ENCODE data around the gene CDH23.

CDH23 gene

DNA sequence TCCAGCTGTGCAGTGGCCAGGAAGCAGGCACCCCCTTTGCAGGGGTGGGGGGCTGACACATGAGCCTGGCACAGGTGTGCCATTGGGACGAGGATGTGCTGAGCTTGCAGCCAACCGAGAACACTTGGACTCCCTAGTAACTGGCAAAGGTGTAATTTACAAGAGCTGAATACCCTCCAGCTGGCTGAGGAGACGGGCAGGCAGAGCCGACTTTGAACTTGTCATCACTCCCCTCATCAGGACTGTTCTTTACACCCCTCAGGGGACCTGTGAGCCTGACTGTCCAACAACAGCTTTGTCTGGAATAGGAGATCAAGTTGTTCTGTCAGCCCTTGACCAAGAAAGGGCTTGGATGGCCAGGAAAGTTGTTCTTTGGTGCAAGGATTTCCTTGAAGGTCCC lies 61.2 kb downstream of the CDH23 start:
- H3K36me3 ChIP-seq (ENCODE audit: control insufficient read depth in 1 of 2, insufficient read depth in 2 of 2, low read length in 2 of 2): no peaks in the 10 kb centered on the region
- no peak overlapping the region for H4K91ac ChIP-seq (ENCODE audit: low read depth, low read length)

DNA sequence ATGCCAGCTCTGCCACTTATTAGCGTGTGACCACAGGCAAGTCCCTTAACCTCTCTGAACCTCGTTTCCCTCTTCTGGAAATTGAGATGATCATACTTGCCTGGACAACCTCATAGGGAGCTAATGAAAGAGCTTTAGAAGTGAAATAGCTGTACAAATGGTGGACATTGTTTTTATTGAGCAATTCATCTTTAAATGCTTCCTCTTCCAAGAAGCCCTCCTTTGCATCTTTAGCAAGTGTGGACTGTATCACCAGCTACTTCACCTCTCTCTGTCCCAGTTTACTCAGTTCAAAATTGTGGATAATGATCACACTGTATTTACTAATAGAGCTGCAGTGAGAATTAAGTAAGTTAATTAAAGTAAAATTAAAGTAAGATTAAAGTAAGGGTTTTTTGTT lies 61.7 kb downstream of the CDH23 start:
- no peaks in the 10 kb centered on the region for H3K79me2 ChIP-seq (ENCODE audit: control insufficient read depth, insufficient read depth, low read length, poor library complexity)
- no peak overlapping the region for H3K4me3 ChIP-seq (ENCODE audit: low read depth, low read length)
- no peaks in the 10 kb centered on the region for H3K27me3 ChIP-seq (ENCODE audit: insufficient read depth, low read length)
- H3K27ac ChIP-seq (ENCODE audit: low read depth, low read length): no peak overlapping the region
- H3K23ac ChIP-seq (ENCODE audit: low read length): no peak overlapping the region
- H2BK120ac ChIP-seq (ENCODE audit: insufficient read depth, low read length, poor library complexity): no peak overlapping the region
- H3K14ac ChIP-seq (ENCODE audit: low read length): no peak overlapping the region
- H4K8ac ChIP-seq (ENCODE audit: low read depth, low read length): no peak overlapping the region
- H3K9ac ChIP-seq (ENCODE audit: low read length): no peak overlapping the region
- H3K36me3 ChIP-seq (ENCODE audit: control insufficient read depth in 1 of 2, insufficient read depth in 2 of 2, low read length in 2 of 2): no peaks in the 10 kb centered on the region
- H3K4ac ChIP-seq (ENCODE audit: low read depth, low read length): no peak overlapping the region
- H3K9me3 ChIP-seq (ENCODE audit: insufficient read depth, low read depth, low read length): no peaks in the 10 kb centered on the region
- no CpG with 5 or more reads among the region's 2 CpGs for WGBS (ENCODE audit: extremely low coverage, insufficient coverage, insufficient read length)
- no peak overlapping the region for H3K4me2 ChIP-seq (ENCODE audit: low read length)
- no peak for DNase-seq
- no peak overlapping the region for H4K91ac ChIP-seq (ENCODE audit: low read depth, low read length)
- no peak overlapping the region for H2AK5ac ChIP-seq (ENCODE audit: low read length)
- H2AFZ ChIP-seq (ENCODE audit: insufficient read depth, low read length, poor library complexity): no peak overlapping the region
- H2BK5ac ChIP-seq (ENCODE audit: low read depth, low read length, poor library complexity): no peak overlapping the region
- no peaks in the 10 kb centered on the region for H3K79me1 ChIP-seq (ENCODE audit: low read length)
- H3K4me1 ChIP-seq (ENCODE audit: control insufficient read depth in 1 of 2, insufficient read depth in 2 of 2, low read length in 2 of 2): no peaks in the 10 kb centered on the region
- H4K12ac ChIP-seq (ENCODE audit: low read depth, low read length): no peak overlapping the region
- no peak overlapping the region for H2BK12ac ChIP-seq (ENCODE audit: low read length)
- no peak overlapping the region for H3K18ac ChIP-seq (ENCODE audit: low read length)

More for the DNA sequence above, 61.2 kb downstream of the CDH23 start:
- H4K8ac ChIP-seq (ENCODE audit: low read depth, low read length): no peak overlapping the region
- H3K79me1 ChIP-seq (ENCODE audit: low read length): no peaks in the 10 kb centered on the region
- no peak overlapping the region for H2AFZ ChIP-seq (ENCODE audit: insufficient read depth, low read length, poor library complexity)
- H2BK120ac ChIP-seq (ENCODE audit: insufficient read depth, low read length, poor library complexity): no peak overlapping the region
- no peak overlapping the region for H2AK5ac ChIP-seq (ENCODE audit: low read length)
- no peaks in the 10 kb centered on the region for H3K79me2 ChIP-seq (ENCODE audit: control insufficient read depth, insufficient read depth, low read length, poor library complexity)
- H3K9ac ChIP-seq (ENCODE audit: low read length): no peak overlapping the region
- H3K4ac ChIP-seq (ENCODE audit: low read depth, low read length): no peak overlapping the region
- no peaks in the 10 kb centered on the region for H3K9me3 ChIP-seq (ENCODE audit: insufficient read depth, low read depth, low read length)
- no peak for DNase-seq
- no peak overlapping the region for H3K23ac ChIP-seq (ENCODE audit: low read length)
- H2BK12ac ChIP-seq (ENCODE audit: low read length): no peak overlapping the region
- H3K4me1 ChIP-seq (ENCODE audit: control insufficient read depth in 1 of 2, insufficient read depth in 2 of 2, low read length in 2 of 2): no peaks in the 10 kb centered on the region
- H3K4me2 ChIP-seq (ENCODE audit: low read length): no peak overlapping the region
- no peak overlapping the region for H2BK5ac ChIP-seq (ENCODE audit: low read depth, low read length, poor library complexity)
- H3K18ac ChIP-seq (ENCODE audit: low read length): no peak overlapping the region
- no peak overlapping the region for H3K14ac ChIP-seq (ENCODE audit: low read length)
- H3K27ac ChIP-seq (ENCODE audit: low read depth, low read length): no peak overlapping the region
- no CpG with 5 or more reads among the region's 4 CpGs for WGBS (ENCODE audit: extremely low coverage, insufficient coverage, insufficient read length)
- H4K12ac ChIP-seq (ENCODE audit: low read depth, low read length): no peak overlapping the region
- no peak overlapping the region for H3K4me3 ChIP-seq (ENCODE audit: low read depth, low read length)
- H3K27me3 ChIP-seq (ENCODE audit: insufficient read depth, low read length): no peaks in the 10 kb centered on the region

DNA sequence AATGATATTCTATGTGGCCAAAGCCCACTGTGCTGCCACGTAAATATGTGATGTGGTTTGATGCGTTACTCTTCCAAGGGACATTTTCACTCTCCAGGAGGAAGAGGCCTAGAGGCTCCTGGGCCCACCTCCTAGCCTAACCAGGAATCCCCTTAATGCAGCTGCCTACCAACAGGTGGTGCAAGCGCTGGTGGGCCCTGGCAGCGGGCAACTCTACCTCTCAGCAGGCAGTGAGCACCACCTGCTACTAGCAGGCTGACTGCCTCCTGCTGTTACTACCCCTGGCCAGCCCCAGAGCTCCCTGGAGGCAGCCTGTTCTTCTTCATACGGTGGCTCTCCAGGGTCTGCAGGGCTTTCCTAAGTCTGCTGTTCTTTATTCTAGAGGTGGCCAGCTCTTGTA lies 62.8 kb downstream of the CDH23 start:
- no peak overlapping the region for H3K27ac ChIP-seq (ENCODE audit: low read depth, low read length)
- no peak overlapping the region for H4K12ac ChIP-seq (ENCODE audit: low read depth, low read length)
- no peak overlapping the region for H2BK5ac ChIP-seq (ENCODE audit: low read depth, low read length, poor library complexity)
- H2BK120ac ChIP-seq (ENCODE audit: insufficient read depth, low read length, poor library complexity): no peak overlapping the region
- H3K9me3 ChIP-seq (ENCODE audit: insufficient read depth, low read depth, low read length): no peaks in the 10 kb centered on the region
- H3K4me3 ChIP-seq (ENCODE audit: low read depth, low read length): no peak overlapping the region
- no peak overlapping the region for H3K18ac ChIP-seq (ENCODE audit: low read length)
- no peaks in the 10 kb centered on the region for H3K27me3 ChIP-seq (ENCODE audit: insufficient read depth, low read length)
- H3K14ac ChIP-seq (ENCODE audit: low read length): no peak overlapping the region
- no peaks in the 10 kb centered on the region for H3K79me2 ChIP-seq (ENCODE audit: control insufficient read depth, insufficient read depth, low read length, poor library complexity)
- no peak overlapping the region for H3K4ac ChIP-seq (ENCODE audit: low read depth, low read length)
- no peak for DNase-seq
- H3K79me1 ChIP-seq (ENCODE audit: low read length): no peaks in the 10 kb centered on the region
- no peak overlapping the region for H2AFZ ChIP-seq (ENCODE audit: insufficient read depth, low read length, poor library complexity)
- no peak overlapping the region for H3K23ac ChIP-seq (ENCODE audit: low read length)
- H4K91ac ChIP-seq (ENCODE audit: low read depth, low read length): no peak overlapping the region
- WGBS (ENCODE audit: extremely low coverage, insufficient coverage, insufficient read length): no CpG with 5 or more reads among the region's 5 CpGs
- no peak overlapping the region for H2BK12ac ChIP-seq (ENCODE audit: low read length)
- no peak overlapping the region for H4K8ac ChIP-seq (ENCODE audit: low read depth, low read length)
- H3K4me2 ChIP-seq (ENCODE audit: low read length): no peak overlapping the region
- no peak overlapping the region for H3K9ac ChIP-seq (ENCODE audit: low read length)
- no peak overlapping the region for H2AK5ac ChIP-seq (ENCODE audit: low read length)
- no peaks in the 10 kb centered on the region for H3K4me1 ChIP-seq (ENCODE audit: control insufficient read depth in 1 of 2, insufficient read depth in 2 of 2, low read length in 2 of 2)
- H3K36me3 ChIP-seq (ENCODE audit: control insufficient read depth in 1 of 2, insufficient read depth in 2 of 2, low read length in 2 of 2): no peaks in the 10 kb centered on the region

DNA sequence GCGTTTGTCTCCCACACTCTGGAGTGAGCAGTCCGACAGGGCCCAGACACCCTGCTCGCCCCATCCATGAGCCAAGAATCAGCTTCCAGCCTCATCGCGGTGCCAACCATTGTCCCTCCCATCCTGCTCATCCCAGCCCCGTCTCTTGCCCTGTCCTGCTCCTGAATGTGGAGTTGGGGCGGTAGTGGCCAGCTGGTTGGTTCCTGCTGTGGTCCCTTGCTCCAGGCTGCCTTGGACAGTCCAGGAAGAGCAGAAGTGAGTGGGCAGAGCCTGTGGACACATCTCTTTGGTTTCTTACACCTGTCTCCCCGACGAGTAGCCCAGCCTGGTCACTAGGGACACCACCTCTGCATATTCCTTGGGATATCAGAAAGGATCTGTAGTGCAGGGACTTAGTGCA lies 63.9 kb downstream of the CDH23 start:
- Histone ChIP-seq H3K4me1 (ENCODE audit: control insufficient read depth in 1 of 2, insufficient read depth in 2 of 2, low read length in 2 of 2) (peaks cover 0 to 3% of the 10 kb centered on the region in 2 experiments), H3K9ac (ENCODE audit: low read length) (no peak overlapping the region), H2BK5ac (ENCODE audit: low read depth, low read length, poor library complexity) (no peak overlapping the region)

More for the DNA sequence above, 63.9 kb downstream of the CDH23 start:
- Histone ChIP-seq H4K8ac (ENCODE audit: low read depth, low read length) (no peak overlapping the region), H2BK12ac (ENCODE audit: low read length) (no peak overlapping the region), H4K91ac (ENCODE audit: low read depth, low read length) (no peak overlapping the region), H3K23ac (ENCODE audit: low read length) (no peak overlapping the region), H3K18ac (ENCODE audit: low read length) (no peak overlapping the region), H2AFZ (ENCODE audit: insufficient read depth, low read length, poor library complexity) (no peak overlapping the region), H3K4me3 (ENCODE audit: low read depth, low read length) (no peak overlapping the region), H3K9me3 (ENCODE audit: insufficient read depth, low read depth, low read length) (no peaks in the 10 kb centered on the region), H3K27me3 (ENCODE audit: insufficient read depth, low read length) (no peaks in the 10 kb centered on the region), H3K4ac (ENCODE audit: low read depth, low read length) (no peak overlapping the region), H3K79me2 (ENCODE audit: control insufficient read depth, insufficient read depth, low read length, poor library complexity) (no peaks in the 10 kb centered on the region), H2AK5ac (ENCODE audit: low read length) (no peak overlapping the region), H4K12ac (ENCODE audit: low read depth, low read length) (no peak overlapping the region), H3K79me1 (ENCODE audit: low read length) (no peaks in the 10 kb centered on the region), H3K14ac (ENCODE audit: low read length) (no peak overlapping the region), H2BK120ac (ENCODE audit: insufficient read depth, low read length, poor library complexity) (no peak overlapping the region), H3K4me2 (ENCODE audit: low read length) (no peak overlapping the region), H3K27ac (ENCODE audit: low read depth, low read length) (no peak overlapping the region), H3K36me3 (ENCODE audit: control insufficient read depth in 1 of 2, insufficient read depth in 2 of 2, low read length in 2 of 2) (no peaks in the 10 kb centered on the region)
- no peak for DNase-seq
- WGBS (ENCODE audit: extremely low coverage, insufficient coverage, insufficient read length): no CpG with 5 or more reads among the region's 9 CpGs
